Measurements from ENCODE around the gene GIPC3.
A peak's percentile ranks its signal among the peaks of the same experiment; 100 is the strongest.
"Not testable (repeated sequence)": the region's sequence is repeated elsewhere in the genome, so short reads cannot be mapped to it uniquely, and the experiment has no call there.

GIPC3 gene

DNA sequence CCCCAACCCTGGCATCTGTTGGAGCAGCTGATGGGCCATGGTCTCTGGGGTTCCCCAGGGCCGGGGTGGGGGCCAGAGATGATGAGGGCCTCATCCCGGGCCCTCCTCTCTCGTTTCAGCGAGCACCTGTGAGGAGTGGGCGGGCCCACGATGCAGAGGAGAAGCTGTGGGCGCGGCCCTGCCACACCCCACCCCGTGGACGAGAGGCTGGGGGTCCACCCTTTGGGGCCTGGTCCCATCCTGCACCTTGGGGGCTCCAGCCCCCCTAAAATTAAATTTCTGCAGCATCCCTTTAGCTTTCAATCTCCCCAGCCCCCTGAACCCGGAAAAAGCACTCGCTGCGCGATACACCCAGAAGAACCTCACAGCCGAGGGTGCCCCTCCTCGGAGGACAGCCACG lies 6.9 kb upstream of the GIPC3 start:
- DNase-seq, result no peak

- DNase-seq, result no peak
Observed at GRCh38 chr19:3580156-3580934, 4.9 kb upstream of the GIPC3 start.

DNA sequence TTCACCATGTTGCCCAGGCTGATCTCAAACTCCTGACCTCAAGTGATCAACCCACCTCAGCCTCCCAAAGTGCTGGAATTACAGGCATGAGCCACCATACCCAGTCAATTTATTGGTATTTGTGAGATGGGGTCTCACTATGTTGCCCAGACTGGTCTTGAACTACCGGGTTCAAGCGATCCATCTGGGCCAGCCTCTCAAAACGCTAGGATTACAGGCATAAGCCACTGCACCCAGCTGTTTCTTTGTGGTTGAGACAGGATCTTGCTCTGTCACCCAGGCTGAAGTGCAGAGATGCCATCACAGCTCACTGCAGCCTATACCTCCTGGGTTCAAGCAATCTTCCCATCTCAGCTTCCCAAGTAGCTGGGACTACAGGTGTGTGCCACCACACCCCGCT lies 3.5 kb upstream of the GIPC3 start:
- DNase-seq, result not testable (repeated sequence)

- DNase-seq, result not testable (repeated sequence)
Observed at GRCh38 chr19:3584036-3584802, 1.1 kb upstream of the GIPC3 start.

DNA sequence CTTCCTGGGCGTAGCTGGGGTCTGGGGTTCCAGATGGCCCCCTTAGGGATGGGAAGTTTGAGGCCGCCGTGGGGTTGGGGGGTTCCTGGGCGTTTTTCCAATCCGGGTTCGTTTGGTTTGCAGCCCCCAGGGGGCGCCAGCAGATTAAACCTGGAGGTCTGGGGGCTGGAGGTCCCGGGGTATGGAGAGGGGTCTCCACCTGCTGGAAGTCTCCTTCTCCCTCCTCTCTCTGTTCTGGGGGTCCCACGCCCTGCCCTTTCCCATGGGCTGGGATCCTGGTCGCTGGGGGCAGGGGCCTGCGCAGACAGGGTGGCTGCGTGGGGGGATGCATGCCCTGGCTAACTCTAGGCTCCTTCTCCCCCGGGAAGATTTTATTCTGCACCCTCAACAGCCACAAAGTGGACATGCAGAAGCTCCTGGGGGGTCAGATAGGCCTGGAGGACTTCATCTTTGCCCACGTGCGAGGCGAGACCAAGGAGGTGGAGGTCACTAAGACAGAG lies 899 bp downstream of the GIPC3 start:
- peak; percentile 58 for DNase-seq

GRCh38 chr19:3586707-3587346 lies 1.5 kb downstream of the GIPC3 start:
- no peak for DNase-seq

DNA sequence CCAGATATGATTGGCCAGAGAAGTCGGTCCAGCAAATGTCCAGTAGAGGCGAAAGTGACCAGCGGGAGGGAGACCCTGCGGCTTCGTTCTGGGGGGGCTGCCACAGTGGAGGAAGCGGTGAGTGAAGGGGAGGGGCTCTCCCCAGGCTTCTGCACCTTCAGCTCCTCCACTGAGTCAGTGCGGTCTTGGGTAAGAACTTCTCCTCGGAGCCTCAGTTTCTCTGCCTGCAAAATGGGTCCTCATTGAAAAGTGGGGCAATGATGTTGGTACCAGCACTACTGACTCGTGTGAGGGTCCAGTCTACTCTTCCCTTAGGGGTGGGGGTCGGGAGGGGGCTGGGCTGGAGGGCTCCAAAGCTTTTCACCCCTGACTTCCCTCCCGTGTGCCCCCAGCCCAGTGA lies 4.2 kb downstream of the GIPC3 start:
- no peak for DNase-seq

- DNase-seq, result no peak
Observed at GRCh38 chr19:3589949-3590348, 4.7 kb downstream of the GIPC3 start.

DNA sequence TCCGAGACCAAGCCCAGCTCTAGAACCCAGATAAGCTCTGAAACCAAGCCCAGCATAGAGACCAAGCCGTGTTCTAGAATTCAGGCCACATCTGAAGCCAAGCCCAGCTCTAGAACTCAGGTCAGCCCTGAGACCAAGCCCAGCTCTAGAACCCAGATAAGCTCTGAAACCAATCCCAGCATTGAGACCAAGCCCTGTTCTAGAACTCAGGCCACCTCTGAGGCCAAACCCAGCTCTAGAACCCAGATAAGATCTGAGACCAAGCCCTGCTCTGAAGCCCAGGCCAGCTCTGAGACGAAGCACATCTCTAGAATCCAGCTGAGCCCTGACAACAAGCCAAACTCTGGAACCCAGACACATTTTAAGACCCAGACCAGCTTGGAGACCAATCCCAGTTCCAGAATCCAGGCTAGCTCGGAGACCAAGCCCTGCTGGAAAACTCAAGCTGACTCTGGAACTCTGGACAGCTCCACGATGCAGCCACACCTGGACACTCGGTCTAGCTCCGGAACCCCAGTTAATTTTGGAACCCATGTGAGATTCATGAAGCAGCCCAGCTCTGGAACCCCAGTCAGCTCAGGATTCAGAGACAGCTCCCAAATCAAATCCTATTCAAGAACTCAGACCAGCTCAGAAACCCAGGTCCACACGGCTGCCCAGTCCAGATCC lies 5.8 kb downstream of the GIPC3 start:
- DNase-seq, result no peak

DNA sequence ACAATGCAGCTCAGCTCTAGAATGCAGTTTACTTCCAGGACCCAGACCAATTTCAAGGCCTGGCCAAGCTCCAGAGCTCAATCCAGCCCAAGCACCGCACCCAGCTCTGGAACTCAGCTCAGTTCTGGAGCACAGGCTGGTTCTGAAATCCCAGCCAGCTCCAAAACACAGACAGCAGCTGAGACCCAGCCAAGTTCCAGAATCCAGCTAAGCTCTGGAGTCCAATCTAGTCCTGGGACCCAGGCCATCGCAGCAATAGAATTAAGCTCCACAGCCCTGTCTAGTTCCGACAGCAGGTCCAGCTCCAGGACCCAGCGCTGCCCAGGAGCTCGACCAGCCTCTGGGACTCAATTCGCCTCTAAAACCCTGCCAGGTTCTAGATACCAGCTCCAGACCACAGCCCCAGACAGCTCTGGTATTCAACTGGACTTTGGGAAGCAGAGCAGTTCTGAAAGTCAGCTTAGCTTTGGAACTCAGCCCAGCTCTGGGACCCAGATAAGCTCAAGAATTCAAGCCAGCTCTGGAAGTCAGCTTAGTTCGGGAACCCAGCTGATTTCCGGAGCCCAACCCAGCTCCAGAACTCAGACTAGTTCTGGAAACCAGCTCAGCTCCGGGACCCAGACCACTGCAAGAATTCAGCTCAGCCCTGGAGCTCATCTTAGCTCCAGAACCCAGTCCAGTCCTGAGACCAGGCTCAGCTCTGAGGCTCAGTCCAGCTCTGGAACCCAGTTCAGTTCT lies 6.8 kb downstream of the GIPC3 start:
- DNase-seq, result no peak

DNA sequence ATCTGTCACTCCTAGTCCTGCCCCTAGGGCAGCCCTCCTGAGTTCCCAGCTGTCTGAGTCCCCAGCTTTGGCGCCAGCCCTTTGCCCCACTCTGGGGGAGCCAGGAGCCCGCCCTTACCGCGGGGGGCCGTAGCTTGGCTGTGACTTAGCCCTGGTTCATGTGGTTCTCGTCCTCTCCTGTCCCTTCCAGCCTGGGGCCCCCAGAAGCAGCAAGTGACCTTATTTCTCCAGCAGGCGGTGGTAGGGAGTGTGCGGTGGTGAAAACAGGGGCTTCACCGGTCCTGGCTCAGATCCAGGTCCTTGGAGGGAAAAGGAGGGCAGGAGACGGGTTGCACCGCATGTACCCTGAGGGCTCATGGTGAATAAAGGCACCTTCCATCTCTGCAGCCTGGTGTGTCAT lies 7.9 kb downstream of the GIPC3 start:
- no peak for DNase-seq

GRCh38 chr19:3595521-3596061 lies 10.3 kb downstream of the GIPC3 start:
- DNase-seq, result no peak

GRCh38 chr19:3599776-3600187 lies 14.5 kb downstream of the GIPC3 start:
- DNase-seq, result no peak

- no peak for DNase-seq
Observed at GRCh38 chr19:3601021-3601420, 15.7 kb downstream of the GIPC3 start.

- DNase-seq, result no peak
Observed at GRCh38 chr19:3603121-3603811, 18.0 kb downstream of the GIPC3 start.

GRCh38 chr19:3604227-3604986 lies 19.1 kb downstream of the GIPC3 start:
- no peak for DNase-seq

- peak; percentile 32 for DNase-seq
Observed at GRCh38 chr19:3604987-3605343, 19.7 kb downstream of the GIPC3 start.

DNA sequence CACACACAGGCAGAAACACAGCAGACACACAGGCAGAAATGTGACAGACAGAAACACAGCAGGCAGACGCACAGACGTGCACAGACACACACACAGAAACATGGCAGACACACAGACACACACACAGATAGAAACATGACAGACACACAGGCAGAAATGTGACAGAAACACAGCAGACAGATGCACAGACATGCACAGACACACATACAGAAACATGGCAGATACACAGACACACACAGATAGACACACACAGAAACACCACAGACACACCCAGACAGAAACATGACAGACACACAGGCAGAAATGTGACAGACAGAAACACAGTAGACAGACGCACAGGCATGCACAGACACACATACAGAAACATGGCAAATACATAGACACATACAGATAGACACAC lies 20.1 kb downstream of the GIPC3 start:
- no peak for DNase-seq

GRCh38 chr19:3605770-3606169 lies 20.5 kb downstream of the GIPC3 start:
- no peak for DNase-seq

GRCh38 chr19:3606174-3606689 lies 21.0 kb downstream of the GIPC3 start:
- no peak for DNase-seq
